ENCODE data around the gene GABRG2. TPM values are rescaled to one million over a fixed set of nuclear protein-coding genes. Genes with fewer than 3 reads are reported as not detected.

GABRG2 gene
- polyA plus RNA-seq, 3 donors = not detected

DNA sequence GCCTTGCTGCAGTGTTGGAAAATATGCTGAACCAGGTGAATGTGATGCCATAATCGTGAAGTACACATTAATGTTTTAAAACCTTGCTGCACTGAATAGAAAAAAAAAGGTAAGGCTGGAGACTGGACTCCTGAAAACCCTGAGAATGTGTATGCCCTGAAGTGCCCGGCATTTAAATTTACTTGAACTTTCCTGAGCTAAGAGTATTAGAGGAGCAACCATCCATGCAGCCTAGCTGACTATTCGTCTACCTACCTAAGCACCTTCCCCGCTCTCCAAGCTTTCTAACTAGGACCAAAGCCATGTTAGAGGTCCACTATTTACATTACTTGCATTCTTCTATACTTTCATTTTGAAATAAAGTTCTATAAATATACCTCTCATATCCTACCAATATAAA lies 1.4 kb downstream of the GABRG2 start:
- no peak for TF ChIP-seq CTCF (IDR thresholded peaks at IDR 0.05)
- intact Hi-C loops (cut with micrococcal nuclease) = no loop called here
- no peak overlapping the region for H3K9ac ChIP-seq (ENCODE audit: insufficient read depth, low read length, poor library complexity, severe bottlenecking)
- no peaks in the 10 kb centered on the region for H3K4me1 ChIP-seq (ENCODE audit: control insufficient read depth in 1 of 2, insufficient read depth in 2 of 2, low read length in 2 of 2)
- H3K27ac ChIP-seq (ENCODE audit: low read depth in 1 of 2, low read length in 2 of 2) = no peak overlapping the region
- Mint-ChIP-seq H3K9me3 (peaks cover 0 to 12% (median 6%) of the 10 kb centered on the region in 7 donors), H3K4me3 (no peak overlapping the region), H3K27me3 (ENCODE audit: low read depth in 3 of 3) (peaks cover 1 to 9% (median 2%) of the 10 kb centered on the region in 3 donors), H3K27ac (no peak overlapping the region), H3K4me1 (no peaks in the 10 kb centered on the region), H3K36me3 (no peaks in the 10 kb centered on the region)
- no peaks in the 10 kb centered on the region for H4K20me1 ChIP-seq (ENCODE audit: insufficient read depth, low read length)
- H3K36me3 ChIP-seq (replicated peaks in 1 of 2; ENCODE audit: control insufficient read depth in 1 of 2, insufficient read depth in 2 of 2, low read length in 2 of 2) = no peaks in the 10 kb centered on the region
- no peak for DNase-seq
- H3K27me3 ChIP-seq (ENCODE audit: control insufficient read depth in 2 of 2, insufficient read depth in 2 of 2, low read length in 2 of 2) = peaks cover 0 to 2% of the 10 kb centered on the region in 2 donors
- no peak overlapping the region for H3K4me2 ChIP-seq (replicated peaks; ENCODE audit: extremely low read depth, low read length, poor library complexity, severe bottlenecking)
- no peaks in the 10 kb centered on the region for H3K9me3 ChIP-seq (replicated peaks in 1 of 2; ENCODE audit: control insufficient read depth in 1 of 2, insufficient read depth in 1 of 2, low read length in 2 of 2)
- no peak overlapping the region for H3K4me3 ChIP-seq (replicated peaks in 1 of 3; ENCODE audit: low read depth in 2 of 3, low read length in 3 of 3)
- H3K79me2 ChIP-seq (ENCODE audit: insufficient read depth, low read length) = no peaks in the 10 kb centered on the region
- no peak overlapping the region for H2AFZ ChIP-seq (ENCODE audit: insufficient read depth, low read depth, low read length, poor library complexity, severe bottlenecking)
- 79% methylated on average over 2 of the region's 4 CpGs for WGBS (ENCODE audit: insufficient coverage)

DNA sequence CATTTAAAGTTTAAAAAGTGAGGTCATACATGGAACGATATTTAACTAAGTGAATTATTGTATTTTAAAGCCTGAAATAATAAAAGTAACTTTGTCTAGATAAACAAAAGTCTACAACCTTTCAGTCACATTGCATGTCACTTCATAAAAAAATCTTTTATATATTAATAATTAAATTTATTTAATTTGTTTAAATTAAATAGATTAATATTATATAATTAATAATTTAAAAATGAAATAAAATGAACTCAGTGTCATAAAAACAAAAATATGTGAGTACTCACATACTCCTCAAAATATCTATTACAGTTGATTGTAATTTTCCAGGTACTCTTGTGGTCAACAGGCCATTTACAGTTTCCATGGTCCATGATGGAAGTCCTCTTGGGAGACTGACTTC lies 11.2 kb downstream of the GABRG2 start:
- WGBS (ENCODE audit: insufficient coverage) = no CpG with 5 or more reads among the region's 1 CpG
- Mint-ChIP-seq H3K27me3 (ENCODE audit: low read depth in 3 of 3) (peaks cover 0 to 2% (median 0%) of the 10 kb centered on the region in 3 donors), H3K36me3 (no peaks in the 10 kb centered on the region), H3K4me1 (no peaks in the 10 kb centered on the region), H3K9me3 (peaks cover 0 to 2% (median 0%) of the 10 kb centered on the region in 7 donors), H3K4me3 (no peak overlapping the region), H3K27ac (no peak overlapping the region)
- Histone ChIP-seq H3K4me1 (ENCODE audit: control insufficient read depth in 1 of 2, insufficient read depth in 2 of 2, low read length in 2 of 2) (no peaks in the 10 kb centered on the region), H3K27me3 (ENCODE audit: control insufficient read depth in 2 of 2, insufficient read depth in 2 of 2, low read length in 2 of 2) (no peaks in the 10 kb centered on the region), H3K27ac (ENCODE audit: low read depth in 1 of 2, low read length in 2 of 2) (no peak overlapping the region), H3K4me2 (replicated peaks; ENCODE audit: extremely low read depth, low read length, poor library complexity, severe bottlenecking) (no peak overlapping the region), H3K79me2 (ENCODE audit: insufficient read depth, low read length) (no peaks in the 10 kb centered on the region), H2AFZ (ENCODE audit: insufficient read depth, low read depth, low read length, poor library complexity, severe bottlenecking) (no peak overlapping the region), H3K36me3 (replicated peaks in 1 of 2; ENCODE audit: control insufficient read depth in 1 of 2, insufficient read depth in 2 of 2, low read length in 2 of 2) (no peaks in the 10 kb centered on the region), H3K9ac (ENCODE audit: insufficient read depth, low read length, poor library complexity, severe bottlenecking) (no peak overlapping the region), H3K9me3 (replicated peaks in 1 of 2; ENCODE audit: control insufficient read depth in 1 of 2, insufficient read depth in 1 of 2, low read length in 2 of 2) (no peaks in the 10 kb centered on the region), H4K20me1 (ENCODE audit: insufficient read depth, low read length) (no peaks in the 10 kb centered on the region), H3K4me3 (replicated peaks in 1 of 3; ENCODE audit: low read depth in 2 of 3, low read length in 3 of 3) (no peak overlapping the region)
- DNase-seq = no peak
- intact Hi-C loops (cut with micrococcal nuclease) = no loop called here
- TF ChIP-seq CTCF (IDR thresholded peaks at IDR 0.05) = no peak

All from CD14-positive monocyte (primary cell).